Measurements from ENCODE around the gene LTBP4.
"Not testable (repeated sequence)": the region's sequence is repeated elsewhere in the genome, so short reads cannot be mapped to it uniquely, and the experiment has no call there.

LTBP4 gene

DNA sequence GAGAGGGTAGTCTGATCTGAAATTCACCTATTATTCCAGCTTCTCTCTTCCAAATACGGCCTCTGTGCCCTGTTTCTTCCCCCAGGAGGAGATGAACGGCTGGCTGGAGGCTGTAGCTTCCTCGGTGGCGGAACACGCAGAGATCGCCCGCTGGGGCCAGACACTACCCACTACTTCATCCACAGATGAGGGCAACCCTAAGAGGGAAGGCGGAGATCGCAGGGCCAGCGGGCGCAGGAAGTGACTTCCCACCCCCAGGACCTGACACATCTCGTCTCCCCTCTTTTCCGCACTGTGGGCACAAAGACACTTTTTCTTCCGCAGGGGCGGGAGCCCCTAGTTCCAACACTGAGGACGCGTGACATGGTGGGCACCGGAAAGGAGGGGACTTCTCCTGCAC is 25.8 kb upstream of the LTBP4 start:
- no peak for DNase-seq (ENCODE audit: low read depth, low spot score)

DNA sequence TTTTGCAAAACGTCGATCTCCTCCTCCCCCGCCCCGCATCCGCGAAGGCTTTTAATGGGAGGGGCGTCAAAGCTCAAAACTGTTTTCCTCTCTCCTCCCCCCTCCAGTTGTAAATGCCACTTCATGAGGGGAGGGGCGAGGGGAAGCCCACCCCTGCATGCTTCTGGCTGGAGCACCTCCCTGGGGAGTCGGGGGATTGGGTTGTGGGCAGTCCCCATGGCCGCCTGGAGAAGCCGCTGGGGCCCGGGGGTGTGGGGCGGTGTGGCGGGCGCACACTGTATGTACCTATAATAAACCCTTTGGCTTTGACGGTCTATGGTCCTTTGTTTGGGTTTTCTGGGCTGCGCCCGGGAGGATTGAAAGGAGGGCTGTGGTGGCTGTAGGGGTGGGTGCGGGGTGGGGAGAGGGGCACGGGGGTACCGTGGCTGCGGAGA is 25.0 kb upstream of the LTBP4 start:
- peak; percentile 53 for DNase-seq (ENCODE audit: low read depth, low spot score)

DNA sequence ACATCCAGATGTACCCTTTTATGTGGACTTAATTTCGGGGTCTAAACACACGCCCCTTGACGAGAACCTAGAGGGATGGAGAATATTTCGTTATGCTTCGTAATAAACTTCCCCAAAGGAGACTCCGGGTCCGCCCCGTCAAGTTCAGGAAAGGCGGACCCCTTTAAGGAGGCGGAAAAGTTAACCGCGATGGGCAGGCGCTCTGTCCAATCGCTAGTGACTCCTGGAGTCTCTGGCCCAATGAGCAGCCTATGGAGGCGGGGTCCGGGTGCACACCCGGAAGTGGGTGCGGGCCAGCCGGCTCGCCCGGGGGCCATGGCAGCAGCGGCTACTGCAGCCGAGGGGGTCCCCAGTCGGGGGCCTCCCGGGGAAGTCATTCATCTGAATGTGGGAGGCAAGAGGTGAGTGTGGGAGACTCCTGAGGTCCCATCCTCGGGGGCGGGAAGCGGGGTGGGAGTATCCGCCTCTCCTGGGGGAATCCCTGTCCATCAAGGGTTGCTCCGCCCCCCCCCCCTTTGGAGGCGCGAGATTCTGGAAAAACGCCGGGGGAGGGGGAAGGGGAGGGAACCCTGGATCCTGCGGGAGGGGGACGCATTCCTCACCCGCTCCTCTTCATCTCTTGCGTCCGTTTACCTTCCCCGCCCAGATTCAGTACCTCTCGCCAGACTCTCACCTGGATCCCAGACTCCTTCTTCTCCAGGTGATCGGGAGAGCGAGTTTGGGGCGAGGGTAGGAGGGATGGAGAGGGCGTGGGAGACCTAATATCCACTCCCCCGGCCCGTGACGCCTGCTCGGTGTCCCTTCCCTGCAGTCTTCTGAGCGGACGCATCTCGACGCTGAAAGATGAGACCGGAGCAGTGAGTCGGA is 24.4 kb upstream of the LTBP4 start, which contains the start of gene SHKBP1:
Gene SHKBP1 (plus strand): TSS at position 289 of the 867 bp plus-strand sequence. CDS start 27 bp downstream, at position 316.
- DNase-seq (ENCODE audit: low read depth, low spot score), result peak; percentile 96

- peak; percentile 84 for DNase-seq (ENCODE audit: low read depth, low spot score)
Measured at GRCh38 chr19:40578442-40578908, 22.7 kb upstream of the LTBP4 start.

DNA sequence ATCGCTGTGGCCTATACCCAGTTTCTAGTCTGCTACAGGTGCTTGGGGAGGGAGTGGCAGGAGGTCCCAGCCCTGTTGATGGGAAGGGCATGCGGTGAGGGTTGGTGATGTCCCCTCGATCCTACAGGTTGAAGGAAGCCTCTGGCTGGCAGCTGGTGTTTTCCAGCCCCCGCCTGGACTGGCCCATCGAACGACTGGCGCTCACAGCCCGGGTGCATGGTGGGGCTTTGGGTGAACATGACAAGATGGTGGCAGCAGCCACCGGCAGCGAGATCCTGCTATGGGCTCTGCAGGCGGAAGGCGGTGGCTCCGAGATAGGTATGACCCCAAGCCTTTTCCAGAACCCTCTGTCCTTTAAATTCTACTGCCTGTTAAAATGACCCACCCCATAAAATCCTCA is 20.6 kb upstream of the LTBP4 start:
- DNase-seq (ENCODE audit: low read depth, low spot score), result no peak

GRCh38 chr19:40581531-40581930 is 19.6 kb upstream of the LTBP4 start:
- DNase-seq (ENCODE audit: low read depth, low spot score), result no peak

GRCh38 chr19:40582467-40582866 is 18.7 kb upstream of the LTBP4 start:
- DNase-seq (ENCODE audit: low read depth, low spot score), result no peak

DNA sequence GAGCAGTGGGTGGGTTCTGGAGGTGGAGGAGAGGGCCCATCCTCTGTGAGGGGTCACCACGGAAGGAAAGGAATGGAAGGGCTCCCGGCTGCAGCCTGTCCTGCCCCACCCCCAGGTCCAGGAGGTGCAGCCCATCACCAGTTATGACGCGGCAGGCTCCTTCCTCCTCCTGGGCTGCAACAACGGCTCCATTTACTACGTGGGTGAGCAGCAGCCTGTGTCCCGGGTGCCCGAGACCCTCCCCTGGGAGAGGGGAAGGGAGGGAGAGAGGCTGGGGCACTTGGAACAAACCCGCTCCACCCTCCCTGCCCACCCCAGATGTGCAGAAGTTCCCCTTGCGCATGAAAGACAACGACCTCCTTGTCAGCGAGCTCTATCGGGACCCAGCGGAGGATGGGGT is 17.9 kb upstream of the LTBP4 start:
- no peak for DNase-seq (ENCODE audit: low read depth, low spot score)

DNA sequence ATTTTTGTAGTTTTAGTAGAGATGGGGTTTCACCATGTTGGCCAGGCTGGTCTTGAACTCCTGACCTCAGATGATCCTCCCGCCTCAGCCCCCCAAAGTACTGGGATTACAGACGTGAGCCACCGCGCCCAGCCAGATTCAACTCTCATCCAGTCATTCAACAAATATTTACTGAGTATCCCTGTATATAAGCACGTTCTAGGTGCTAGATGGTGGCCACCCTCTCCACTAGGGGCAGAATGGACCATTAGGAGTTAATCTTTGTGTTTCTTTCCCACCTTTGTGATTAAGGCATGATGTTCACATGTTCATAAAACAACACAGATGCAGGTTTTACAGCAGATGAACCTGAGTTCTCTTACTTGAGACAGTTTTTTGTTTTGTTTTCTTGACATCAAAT is 17.2 kb upstream of the LTBP4 start:
- DNase-seq (ENCODE audit: low read depth, low spot score), result no peak

DNA sequence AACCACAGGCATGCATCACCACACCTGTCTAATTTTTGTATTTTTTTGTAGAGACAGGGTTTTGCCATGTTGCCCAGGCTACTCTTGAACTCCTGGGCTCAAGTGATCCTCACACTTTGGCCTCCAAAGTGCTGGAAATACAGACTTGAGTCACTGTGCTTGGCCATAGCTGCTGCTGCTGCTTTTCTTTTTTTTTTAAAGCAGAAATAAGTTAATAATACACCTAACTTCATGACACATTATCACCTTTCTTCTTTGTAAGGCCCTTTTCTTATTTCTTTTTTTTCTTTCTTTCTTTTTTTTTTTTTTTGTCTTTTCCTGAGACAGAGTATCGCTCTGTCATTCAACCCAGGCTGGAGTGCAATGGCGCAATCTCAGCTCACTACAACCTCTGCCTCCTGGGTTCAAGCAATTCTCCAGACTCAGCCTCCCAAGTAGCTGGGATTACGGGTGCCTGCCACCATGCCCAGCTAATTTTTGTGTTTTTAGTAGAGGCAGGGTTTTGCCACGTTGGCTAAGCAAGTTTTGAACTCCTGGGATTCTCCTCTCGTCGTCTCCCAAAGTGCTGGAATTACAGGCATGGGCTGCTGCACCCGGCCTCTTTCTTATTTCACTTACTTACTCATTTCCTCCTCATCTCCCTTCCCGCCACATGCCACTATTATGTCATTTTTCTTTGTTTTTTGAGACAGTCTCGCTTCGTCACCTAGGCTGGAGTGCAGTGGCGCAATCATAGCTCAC is 15.8 kb upstream of the LTBP4 start:
- no peak for DNase-seq (ENCODE audit: low read depth, low spot score)

DNA sequence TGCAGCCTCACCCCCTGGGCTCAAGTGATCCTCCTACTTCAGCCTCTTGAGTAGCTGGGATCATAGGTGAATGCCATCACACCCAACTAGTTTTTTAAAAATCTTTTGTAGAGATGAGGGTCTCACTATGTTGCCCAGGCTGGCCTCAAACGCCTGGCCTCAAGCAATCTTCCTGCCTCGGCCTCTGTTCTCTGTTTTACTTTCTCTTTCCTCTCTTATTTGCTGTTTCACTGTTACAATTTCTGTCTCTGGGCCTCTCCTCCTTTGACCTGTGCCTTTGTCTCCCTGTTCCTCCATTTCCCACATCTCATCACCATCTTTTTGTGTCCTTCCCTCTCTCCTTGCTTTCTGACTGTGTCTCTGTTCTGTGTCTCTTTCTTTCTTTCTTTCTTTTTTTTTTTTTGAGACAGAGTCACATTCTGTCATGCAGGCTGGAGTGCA is 15.2 kb upstream of the LTBP4 start:
- no peak for DNase-seq (ENCODE audit: low read depth, low spot score)

DNA sequence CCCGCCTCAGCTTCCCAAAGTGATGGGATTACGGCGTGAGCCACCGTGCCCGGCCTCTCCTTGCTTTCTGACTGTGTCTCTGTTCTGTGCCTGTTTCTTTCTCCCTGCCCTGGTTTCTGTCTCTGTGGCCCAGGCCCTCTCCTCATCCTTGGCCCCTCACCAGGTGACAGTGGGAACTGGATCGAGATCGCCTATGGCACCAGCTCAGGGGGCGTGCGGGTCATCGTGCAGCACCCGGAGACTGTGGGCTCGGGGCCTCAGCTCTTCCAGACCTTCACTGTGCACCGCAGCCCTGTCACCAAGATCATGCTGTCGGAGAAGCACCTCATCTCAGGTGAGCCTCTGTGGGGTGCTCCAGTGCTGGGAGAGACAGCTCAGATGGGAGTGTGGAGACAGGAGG is 14.6 kb upstream of the LTBP4 start:
- DNase-seq (ENCODE audit: low read depth, low spot score), result no peak

DNA sequence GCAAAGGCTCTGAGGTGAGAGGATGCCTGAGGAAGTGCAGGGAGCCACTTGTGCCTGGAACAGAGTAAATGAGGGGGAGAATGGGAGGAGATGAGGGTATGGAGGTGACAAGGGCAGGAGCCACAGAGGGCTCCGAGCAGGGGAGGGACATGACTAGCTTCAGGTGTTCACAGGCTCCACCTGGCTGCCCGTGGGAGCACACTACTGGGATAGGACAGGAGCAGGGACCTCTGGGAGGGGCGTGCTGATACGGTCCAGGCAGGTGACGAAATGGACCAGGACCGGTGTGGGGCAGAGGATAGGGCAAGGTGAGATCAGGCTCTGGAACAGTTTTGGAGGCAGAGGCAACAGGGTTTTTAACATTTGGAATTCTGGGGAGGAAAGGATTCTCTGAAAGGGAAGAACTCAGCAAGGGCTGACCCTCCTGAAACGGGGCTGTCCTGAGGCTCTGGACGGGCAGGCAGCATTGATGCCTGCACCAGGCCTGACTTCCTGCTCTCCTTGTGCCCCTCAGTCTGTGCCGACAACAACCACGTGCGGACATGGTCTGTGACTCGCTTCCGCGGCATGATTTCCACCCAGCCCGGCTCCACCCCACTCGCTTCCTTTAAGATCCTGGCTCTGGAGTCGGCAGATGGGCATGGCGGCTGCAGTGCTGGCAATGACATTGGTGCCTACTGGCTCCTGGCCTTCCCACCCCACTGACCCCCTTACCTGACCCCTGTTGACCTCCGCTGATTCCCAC is 12.9 kb upstream of the LTBP4 start:
- DNase-seq (ENCODE audit: low read depth, low spot score), result peak; percentile 5

DNA sequence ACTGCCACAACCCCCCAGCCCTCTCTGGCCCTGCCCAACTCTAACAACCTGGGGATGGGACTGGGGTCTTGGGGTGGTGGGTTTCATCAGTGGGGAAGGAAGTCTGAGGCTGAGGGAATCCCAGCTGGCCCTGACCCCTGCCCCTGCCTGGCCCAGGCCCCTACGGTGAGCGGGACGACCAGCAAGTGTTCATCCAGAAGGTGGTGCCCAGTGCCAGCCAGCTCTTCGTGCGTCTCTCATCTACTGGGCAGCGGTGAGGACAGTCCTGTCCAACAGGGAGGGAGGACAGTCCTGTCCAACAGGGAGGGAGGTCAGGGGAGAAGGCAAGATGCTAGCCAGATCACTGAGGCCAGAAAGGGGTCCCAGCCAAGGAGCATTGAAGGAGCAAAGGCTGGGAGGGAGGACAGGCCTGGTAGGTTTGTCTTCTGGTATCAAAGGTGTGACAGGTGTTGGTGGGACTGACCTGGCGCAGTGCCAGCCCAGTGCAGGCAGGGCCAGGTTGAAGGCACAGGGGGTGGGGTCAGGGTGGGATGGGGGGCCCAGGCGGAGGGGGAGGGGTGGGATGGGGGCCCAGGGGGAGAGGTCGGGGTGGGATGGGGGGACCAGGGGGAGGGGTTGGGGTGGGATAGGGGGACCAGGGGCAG is 12.1 kb upstream of the LTBP4 start:
- DNase-seq (ENCODE audit: low read depth, low spot score), result peak; percentile 0

DNA sequence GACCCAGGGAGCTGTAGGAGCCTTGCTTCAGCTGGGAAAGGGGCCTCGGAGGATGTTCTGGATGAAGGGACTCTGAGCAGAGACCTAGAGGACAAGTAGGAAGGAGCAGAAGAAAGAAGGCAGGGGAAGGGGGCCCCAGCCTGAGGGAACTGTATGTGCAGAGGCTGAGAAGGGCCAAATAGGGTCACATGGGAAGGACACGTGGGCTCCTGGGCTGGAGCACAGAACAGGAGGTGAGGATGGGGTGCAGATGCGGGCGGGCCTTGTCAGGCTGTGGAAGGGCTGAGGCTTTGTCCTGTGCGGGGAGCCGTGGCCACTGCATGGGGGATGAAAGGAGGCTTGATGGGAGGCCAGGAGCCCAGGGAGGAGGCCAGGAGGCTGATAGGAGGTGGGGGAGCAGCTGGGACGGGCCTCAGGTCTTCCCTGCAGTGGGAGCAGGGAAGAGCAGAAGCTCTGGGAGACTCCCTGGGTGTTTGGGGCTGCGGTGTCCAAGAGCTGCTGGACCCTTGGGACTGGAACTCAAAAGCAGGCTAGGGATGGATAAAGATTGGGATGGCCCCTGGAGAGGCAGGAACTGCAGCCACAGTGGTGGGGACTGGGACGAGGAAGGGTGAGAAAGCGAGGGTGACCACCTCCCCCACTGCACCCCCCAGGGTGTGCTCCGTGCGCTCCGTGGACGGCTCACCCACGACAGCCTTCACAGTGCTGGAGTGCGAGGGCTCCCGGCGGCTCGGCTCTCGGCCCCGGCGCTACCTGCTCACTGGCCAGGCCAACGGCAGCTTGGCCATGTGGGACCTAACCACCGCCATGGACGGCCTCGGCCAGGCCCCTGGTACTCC is 11.4 kb upstream of the LTBP4 start:
- DNase-seq (ENCODE audit: low read depth, low spot score), result no peak

DNA sequence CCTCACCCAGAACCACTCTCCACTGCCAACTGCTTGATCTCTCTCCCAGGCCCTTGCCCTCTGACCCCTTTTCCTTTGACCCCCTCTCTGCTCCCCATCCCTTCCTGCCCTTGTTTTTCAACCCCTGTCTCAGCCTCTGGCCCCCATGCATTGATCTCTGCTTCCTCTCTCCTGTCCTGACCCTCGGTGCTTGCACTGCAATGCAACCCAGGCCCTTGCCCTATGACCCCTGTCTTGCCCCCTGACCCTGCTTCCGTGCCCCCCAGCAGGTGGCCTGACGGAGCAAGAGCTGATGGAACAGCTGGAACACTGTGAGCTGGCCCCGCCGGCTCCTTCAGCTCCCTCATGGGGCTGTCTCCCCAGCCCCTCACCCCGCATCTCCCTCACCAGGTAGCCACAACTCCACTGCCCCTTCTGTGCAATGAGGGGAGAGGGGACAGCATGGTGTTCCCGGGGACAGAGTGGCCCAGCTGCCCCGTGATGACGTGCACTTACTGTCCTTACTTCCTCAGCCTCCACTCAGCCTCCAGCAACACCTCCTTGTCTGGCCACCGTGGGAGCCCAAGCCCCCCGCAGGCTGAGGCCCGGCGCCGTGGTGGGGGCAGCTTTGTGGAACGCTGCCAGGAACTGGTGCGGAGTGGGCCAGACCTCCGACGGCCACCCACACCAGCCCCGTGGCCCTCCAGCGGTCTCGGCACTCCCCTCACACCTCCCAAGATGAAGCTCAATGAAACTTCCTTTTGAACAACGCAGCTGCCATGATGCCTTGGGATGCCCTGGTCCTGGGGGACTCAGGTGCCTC is 10.5 kb upstream of the LTBP4 start:
- DNase-seq (ENCODE audit: low read depth, low spot score), result peak; percentile 1

GRCh38 chr19:40591724-40592123 is 9.4 kb upstream of the LTBP4 start:
- not testable (repeated sequence) for DNase-seq (ENCODE audit: low read depth, low spot score)

DNA sequence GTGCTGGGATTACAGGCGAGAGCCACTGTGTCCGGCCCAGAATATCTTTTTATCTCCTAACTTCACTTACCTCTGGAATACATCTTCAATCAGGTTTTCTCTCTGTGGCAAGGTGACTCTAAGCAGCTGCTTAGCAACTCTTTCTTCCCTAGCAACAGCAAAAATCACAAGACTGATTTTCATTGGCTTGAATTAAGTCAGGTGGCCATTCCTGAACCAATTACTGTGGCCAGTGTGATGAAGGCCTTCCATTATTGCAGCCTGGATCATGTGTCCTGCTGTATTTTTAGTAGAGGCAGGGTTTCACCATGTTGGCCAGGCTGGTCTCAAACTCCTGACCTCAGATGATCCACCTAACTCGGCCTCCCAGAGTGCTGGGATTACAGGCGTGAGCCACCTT is 9.0 kb upstream of the LTBP4 start:
- peak; percentile 56 for DNase-seq (ENCODE audit: low read depth, low spot score)

DNA sequence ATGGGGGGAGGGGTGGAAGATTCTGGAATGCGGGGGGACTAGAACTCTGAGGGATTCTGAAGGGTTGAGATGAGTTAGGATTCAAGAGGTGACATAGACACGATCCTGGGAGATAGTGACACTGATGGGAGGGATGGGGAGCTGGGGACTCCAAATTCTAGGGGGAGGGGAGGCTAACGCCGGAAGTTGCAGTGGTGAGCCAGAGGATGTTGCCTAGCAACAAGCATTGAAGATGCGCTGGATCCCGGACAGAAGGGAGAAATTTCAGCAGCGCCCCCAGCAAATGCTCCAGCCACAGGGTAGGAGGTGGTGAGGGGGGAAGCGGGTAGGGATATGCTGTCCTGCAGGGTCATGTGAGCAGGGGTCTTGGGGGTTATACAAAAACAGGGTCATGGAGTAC is 6.9 kb upstream of the LTBP4 start:
- DNase-seq (ENCODE audit: low read depth, low spot score), result no peak

DNA sequence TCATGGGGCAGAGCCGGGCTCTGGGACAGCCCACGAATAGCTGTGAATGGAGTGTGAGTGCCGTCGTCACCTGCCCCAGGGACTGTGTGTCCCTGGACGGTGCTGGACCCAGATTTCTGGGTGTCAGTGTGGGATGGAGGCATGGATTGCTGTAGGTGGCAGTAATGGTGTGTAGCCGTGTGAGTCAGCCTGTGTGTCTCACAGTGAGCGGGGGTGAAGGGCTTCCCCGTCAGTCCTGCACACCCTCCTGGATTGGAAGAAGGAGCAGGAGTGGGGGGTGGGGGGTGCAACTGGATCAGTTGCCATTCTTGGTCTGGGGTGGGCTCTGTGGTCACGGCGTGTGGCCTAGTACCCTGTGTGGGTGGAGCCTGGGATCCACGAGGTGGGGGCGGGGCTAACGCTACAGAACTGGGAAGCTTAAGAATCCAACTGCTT is 6.5 kb upstream of the LTBP4 start:
- DNase-seq (ENCODE audit: low read depth, low spot score), result no peak
